Testis (tissue), 2 donors: ENCODE data around the gene CALML5.

Experiments
- POLR2A ChIP-seq: fragments of 450-650 bp; IDR thresholded peaks from one replicate; pipeline ENCODE4 v1.6.1; 2017; ENCODE audit warnings: antibody characterized with exemption, mild to moderate bottlenecking, moderate library complexity
- TF ChIP-seq, protein P1 (sequence below), 3 experiments: fragments of 450-650 bp in 2 of 3; fragments of 200-600 bp in 1 of 3; sonication (generic) in 1 of 3; IDR thresholded peaks; one replicate each; pipeline ENCODE4 v1.5.1; 2016 to 2019; ENCODE audit warnings: antibody characterized with exemption in 3 of 3, mild to moderate bottlenecking in 2 of 3, moderate library complexity in 1 of 3

DNA sequence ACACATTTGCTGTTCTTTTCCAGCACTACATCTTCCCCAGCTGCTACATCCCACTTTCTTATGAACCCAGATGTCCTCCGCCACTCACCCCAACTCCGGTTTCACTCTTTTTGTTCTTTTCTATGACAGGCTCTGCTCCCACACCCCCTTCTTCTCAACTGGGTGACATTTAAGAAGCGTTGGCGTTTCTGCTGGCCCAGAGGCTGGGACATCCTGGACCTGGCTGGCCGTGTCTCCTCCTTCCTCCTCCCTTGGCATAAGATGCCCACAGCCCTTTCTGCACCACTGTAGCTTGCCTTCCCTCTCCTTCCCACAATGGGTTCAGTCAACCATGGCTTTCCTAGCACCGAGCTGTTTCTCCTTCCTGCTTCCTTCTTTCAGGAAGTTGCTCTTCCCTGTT lies 9.4 kb upstream of the CALML5 start:
- TF ChIP-seq, protein P1, sequence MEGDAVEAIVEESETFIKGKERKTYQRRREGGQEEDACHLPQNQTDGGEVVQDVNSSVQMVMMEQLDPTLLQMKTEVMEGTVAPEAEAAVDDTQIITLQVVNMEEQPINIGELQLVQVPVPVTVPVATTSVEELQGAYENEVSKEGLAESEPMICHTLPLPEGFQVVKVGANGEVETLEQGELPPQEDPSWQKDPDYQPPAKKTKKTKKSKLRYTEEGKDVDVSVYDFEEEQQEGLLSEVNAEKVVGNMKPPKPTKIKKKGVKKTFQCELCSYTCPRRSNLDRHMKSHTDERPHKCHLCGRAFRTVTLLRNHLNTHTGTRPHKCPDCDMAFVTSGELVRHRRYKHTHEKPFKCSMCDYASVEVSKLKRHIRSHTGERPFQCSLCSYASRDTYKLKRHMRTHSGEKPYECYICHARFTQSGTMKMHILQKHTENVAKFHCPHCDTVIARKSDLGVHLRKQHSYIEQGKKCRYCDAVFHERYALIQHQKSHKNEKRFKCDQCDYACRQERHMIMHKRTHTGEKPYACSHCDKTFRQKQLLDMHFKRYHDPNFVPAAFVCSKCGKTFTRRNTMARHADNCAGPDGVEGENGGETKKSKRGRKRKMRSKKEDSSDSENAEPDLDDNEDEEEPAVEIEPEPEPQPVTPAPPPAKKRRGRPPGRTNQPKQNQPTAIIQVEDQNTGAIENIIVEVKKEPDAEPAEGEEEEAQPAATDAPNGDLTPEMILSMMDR (IDR thresholded peaks at IDR 0.05), result no peak
- TF ChIP-seq POLR2A, result no peak
